WTC11 (cell line): Measurements from ENCODE around the gene TPM3. TPM values are rescaled to one million over a fixed set of nuclear protein-coding genes. Genes with fewer than 3 reads are reported as not detected.

Source experiments
- ATAC-seq: fragments of 200-7000 bp; cut with Tn5 transposase; 2 replicates; pipeline ENCODE4 v1.10.0; 2021; ENCODE audit warnings: mild to moderate bottlenecking, moderate library complexity
- CTCF ChIA-PET: fragments of 300-600 bp; sonication (Branson Sonifier 250); formaldehyde crosslinking; loops from one replicate; lab custom pipeline; 2021; ENCODE audit warnings: antibody characterized with exemption; lab: Charles Lee
- POLR2A ChIA-PET: fragments of 350-600 bp; sonication (Branson Sonifier 250); formaldehyde crosslinking; loops from one replicate; lab custom pipeline; 2021; ENCODE audit warnings: antibody characterized with exemption; lab: Charles Lee
- DNase-seq: peaks from one replicate; pipeline ENCODE4 v3.0.0; 2021; ENCODE audit warnings: low spot score
- H3K27ac Mint-ChIP-seq: 2 replicates; pipeline ENCODE4 v1.8.0; 2021; ENCODE audit warnings: mixed read lengths
- H3K27me3 Mint-ChIP-seq: 2 replicates; pipeline ENCODE4 v1.8.0; 2021; ENCODE audit warnings: low read depth, mild to moderate bottlenecking, moderate library complexity, mixed read lengths
- H3K36me3 Mint-ChIP-seq: 2 replicates; pipeline ENCODE4 v1.8.0; 2021; ENCODE audit warnings: mixed read lengths
- H3K4me1 Mint-ChIP-seq: 2 replicates; pipeline ENCODE4 v1.8.0; 2022; ENCODE audit warnings: mixed read lengths
- H3K4me3 Mint-ChIP-seq: 2 replicates; pipeline ENCODE4 v1.8.0; 2021; ENCODE audit warnings: mild to moderate bottlenecking, moderate library complexity, mixed read lengths
- H3K9me3 Mint-ChIP-seq: 2 replicates; pipeline ENCODE4 v1.8.0; 2021; ENCODE audit warnings: mixed read lengths
- AFF4 ChIP-seq: sonication (generic); formaldehyde crosslinking; IDR thresholded peaks from 2 replicates; pipeline ENCODE4 v1.8.1; 2023; ENCODE audit warnings: mild to moderate bottlenecking, missing genetic modification reagents, borderline replicate concordance
- ATF3 ChIP-seq: sonication (generic); formaldehyde crosslinking; conservative IDR thresholded peaks from 2 replicates; pipeline ENCODE4 v1.8.1; 2022; ENCODE audit warnings: mild to moderate bottlenecking, missing genetic modification reagents
- CDX4 ChIP-seq: fragments of 250-450 bp; sonication (Bioruptor Pico); IDR thresholded peaks from 2 replicates; pipeline ENCODE4 v1.9.0; 2021; ENCODE audit warnings: moderate library complexity, mild to moderate bottlenecking, inconsistent platforms, borderline replicate concordance
- E2F1 ChIP-seq: sonication (generic); formaldehyde crosslinking; IDR thresholded peaks from 2 replicates; pipeline ENCODE4 v1.8.0; 2022; ENCODE audit warnings: mild to moderate bottlenecking, missing genetic modification reagents
- ERG ChIP-seq: fragments of 250-450 bp; sonication (Bioruptor Pico); IDR thresholded peaks from 2 replicates; pipeline ENCODE4 v1.8.0; 2021; ENCODE audit warnings: mild to moderate bottlenecking
- HMGA2 ChIP-seq: fragments of 250-450 bp; sonication (Bioruptor Pico); IDR thresholded peaks from 2 replicates; pipeline ENCODE4 v1.4.0; 2021; ENCODE audit warnings: mild to moderate bottlenecking, moderate library complexity
- IRF1 ChIP-seq: sonication (generic); formaldehyde crosslinking; IDR thresholded peaks from 2 replicates; pipeline ENCODE4 v1.8.0; 2023; ENCODE audit warnings: missing genetic modification reagents
- MAX ChIP-seq: sonication (generic); formaldehyde crosslinking; IDR thresholded peaks from 2 replicates; pipeline ENCODE4 v1.8.0; 2022; ENCODE audit warnings: mild to moderate bottlenecking, missing genetic modification reagents
- NFATC4 ChIP-seq: fragments of 250-450 bp; sonication (Bioruptor Pico); IDR thresholded peaks from 2 replicates; pipeline ENCODE4 v1.9.0; 2021; ENCODE audit warnings: mild to moderate bottlenecking
- NFYB ChIP-seq: sonication (generic); formaldehyde crosslinking; conservative IDR thresholded peaks from 2 replicates; pipeline ENCODE4 v1.8.0; 2022; ENCODE audit warnings: low read depth, missing genetic modification reagents
- ZBTB43 ChIP-seq: sonication (generic); formaldehyde crosslinking; IDR thresholded peaks from 2 replicates; pipeline ENCODE4 v1.8.1; 2023; ENCODE audit warnings: mild to moderate bottlenecking, missing genetic modification reagents
- ZNF121 ChIP-seq: sonication (generic); formaldehyde crosslinking; IDR thresholded peaks from 2 replicates; pipeline ENCODE4 v1.8.0; 2023; ENCODE audit warnings: missing genetic modification reagents
- ZNF396 ChIP-seq: fragments of 250-450 bp; sonication (Bioruptor Pico); IDR thresholded peaks from 2 replicates; pipeline ENCODE4 v1.8.0; 2021; ENCODE audit warnings: mild to moderate bottlenecking, moderate library complexity, borderline replicate concordance
- ZNF671 ChIP-seq: fragments of 250-450 bp; sonication (Bioruptor Pico); IDR thresholded peaks from 2 replicates; pipeline ENCODE4 v1.8.0; 2021; ENCODE audit warnings: mild to moderate bottlenecking
- total RNA-seq: library from RNA; stranded (reverse); gene quantifications from 3 replicates; pipeline ENCODE4 v1.2.3, GENCODE V29; 2021

The TPM3 gene
- total RNA-seq, 1 experiment from 2014 or later = 614 TPM

- TF ChIP-seq ZBTB43 (CRISPR knock-in tag) (no peak), ZNF396 (CRISPR knock-in tag) (no peak), MAX (CRISPR knock-in tag) (no peak), HMGA2 (CRISPR knock-in tag) (no peak), ATF3 (no peak), AFF4 (CRISPR knock-in tag) (no peak), ERG (CRISPR knock-in tag) (no peak), ZNF671 (CRISPR knock-in tag) (no peak), NFATC4 (no peak), NFYB (CRISPR knock-in tag) (no peak)
Observed at GRCh38 chr1:154170547-154171222, 21.2 kb downstream of the TPM3 start (continued).

- TF ChIP-seq CDX4 (CRISPR knock-in tag) = no peak
- no peak for TF ChIP-seq E2F1 (CRISPR knock-in tag)
- TF ChIP-seq IRF1 (CRISPR knock-in tag) = no peak
- no peak for TF ChIP-seq ZNF121
- no peak overlapping the region for H3K4me3 Mint-ChIP-seq
Observed at GRCh38 chr1:154167461-154167860, 24.4 kb downstream of the TPM3 start.

More at GRCh38 chr1:154167461-154167860, 24.4 kb downstream of the TPM3 start:
- Mint-ChIP-seq H3K36me3 (peaks cover 91% of the 10 kb centered on the region), H3K9me3 (no peaks in the 10 kb centered on the region), H3K4me1 (no peaks in the 10 kb centered on the region), H3K27me3 (no peaks in the 10 kb centered on the region), H3K27ac (no peak overlapping the region)
- DNase-seq = no peak
- POLR2A ChIA-PET = interaction anchor here (0.6 kb wide), 1 partner anchor 378 kb away, joined by 5 read pairs; no protein-coding TSS in a partner anchor
- CTCF ChIA-PET = interaction anchor here (1.3 kb wide), 1 partner anchor 167 kb away, joined by 4 read pairs; no protein-coding TSS in a partner anchor
- no peak for ATAC-seq
